H1 (cell line): ENCODE measurements around the gene SCYL1. TPM values are rescaled to one million over a fixed set of nuclear protein-coding genes. Genes with fewer than 3 reads are reported as not detected.

Source experiments
- CHD7 ChIP-seq: fragments of 300-600 bp; sonication (generic); IDR thresholded peaks from 2 replicates; pipeline ENCODE4 v1.7.1; 2012; ENCODE audit warnings: low read length, moderate library complexity, mild to moderate bottlenecking, inconsistent platforms; ENCODE audit not compliant: insufficient replicate concordance
- HDAC6 ChIP-seq: IDR thresholded peaks from one replicate; pipeline ENCODE4 v1.7.1; 2012; ENCODE audit warnings: low read depth, mild to moderate bottlenecking, inconsistent platforms, low read length, moderate library complexity
- TBP ChIP-seq: IDR thresholded peaks from 2 replicates; pipeline ENCODE4 v1.6.1; 2011; ENCODE audit warnings: low read depth, low read length, improper control_type of control experiment
- TEAD4 ChIP-seq: IDR thresholded peaks from 2 replicates; pipeline ENCODE4 v1.6.1; 2012; ENCODE audit warnings: low read depth, low read length, inconsistent platforms, mixed read lengths
- polyA plus RNA-seq, 7 experiments: library from polyadenylated mRNA; depleted of rRNA in 3 of 7; stranded (reverse) in 5 of 7; unstranded in 2 of 7; fragments of >200 nt in 5 of 7; fragments of 200-250 nt in 2 of 7; gene quantifications; 1 replicate in 5 of 7; 2 replicates in 1 of 7; 4 replicates in 1 of 7; pipeline versions ENCODE4 v1.2.1 to v1.2.3, GENCODE V29; 2011 to 2013; ENCODE audit warnings: missing spikeins in 2 of 7, mixed read lengths in 2 of 7
- total RNA-seq: library from RNA; stranded (reverse); fragmentation: NEBNext Ultra II Directional; extraction: Animal tissue kit (Norgen Biotek cat#: 25700); gene quantifications from 2 replicates; pipeline ENCODE4 v1.2.1, GENCODE V29; 2021

Gene SCYL1
- total and polyA plus RNA-seq, 2 of the 8 experiments (the other 6 are each of a cell fraction or from before 2014, with no cell fraction given), result 59.8 to 77.7 TPM

GRCh38 chr11:65535102-65535501 lies 10.2 kb downstream of the SCYL1 start (continued):
- TF ChIP-seq CHD7 (no peak), TBP (no peak), TEAD4 (no peak), HDAC6 (no peak)
